Kidney capillary endothelial cell (primary cell): Measurements from ENCODE around the gene POR.
A peak's percentile ranks its signal among the peaks of the same experiment; 100 is the strongest.
"Not testable (repeated sequence)": the region's sequence is repeated elsewhere in the genome, so short reads cannot be mapped to it uniquely, and the experiment has no call there.

Experiments used
- DNase-seq: peaks from one replicate; pipeline ENCODE4 v3.0.0-alpha.2; 2018; ENCODE audit warnings: low spot score

The POR gene

DNA sequence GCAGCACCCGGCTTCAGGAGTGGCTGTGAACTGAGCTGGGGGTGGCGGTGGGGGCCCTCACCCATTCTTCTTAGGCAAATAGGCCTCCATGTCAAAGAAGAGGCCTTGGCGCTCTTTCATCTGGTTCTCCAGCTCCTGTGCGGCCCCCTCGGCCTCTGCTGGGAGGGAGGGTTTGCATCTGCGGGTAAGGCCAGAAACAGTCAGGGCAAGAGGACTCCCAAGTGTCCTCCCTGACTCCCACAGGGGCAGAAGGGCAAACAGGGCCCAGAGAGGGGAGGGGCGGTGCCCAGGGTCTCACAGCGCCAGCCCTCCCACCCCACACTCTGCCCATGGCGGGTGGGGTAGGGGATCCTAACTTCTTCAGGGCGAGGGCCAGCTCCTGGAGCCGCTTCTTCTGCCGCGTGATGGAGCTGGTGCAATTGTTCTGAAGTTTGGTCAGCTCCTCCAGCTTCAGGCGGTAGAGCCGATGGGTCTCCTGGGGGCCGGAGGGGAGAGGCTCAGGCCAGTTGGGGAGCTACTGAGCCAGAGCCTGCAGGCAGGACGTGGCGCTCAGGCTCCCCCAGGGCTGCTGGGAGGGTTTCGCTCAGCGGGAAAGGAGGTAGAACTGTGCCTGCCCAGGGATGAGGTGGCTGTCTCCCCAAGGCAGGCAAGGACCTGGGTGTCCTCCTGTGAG lies 77.3 kb downstream of the POR start:
- DNase-seq = no peak

DNA sequence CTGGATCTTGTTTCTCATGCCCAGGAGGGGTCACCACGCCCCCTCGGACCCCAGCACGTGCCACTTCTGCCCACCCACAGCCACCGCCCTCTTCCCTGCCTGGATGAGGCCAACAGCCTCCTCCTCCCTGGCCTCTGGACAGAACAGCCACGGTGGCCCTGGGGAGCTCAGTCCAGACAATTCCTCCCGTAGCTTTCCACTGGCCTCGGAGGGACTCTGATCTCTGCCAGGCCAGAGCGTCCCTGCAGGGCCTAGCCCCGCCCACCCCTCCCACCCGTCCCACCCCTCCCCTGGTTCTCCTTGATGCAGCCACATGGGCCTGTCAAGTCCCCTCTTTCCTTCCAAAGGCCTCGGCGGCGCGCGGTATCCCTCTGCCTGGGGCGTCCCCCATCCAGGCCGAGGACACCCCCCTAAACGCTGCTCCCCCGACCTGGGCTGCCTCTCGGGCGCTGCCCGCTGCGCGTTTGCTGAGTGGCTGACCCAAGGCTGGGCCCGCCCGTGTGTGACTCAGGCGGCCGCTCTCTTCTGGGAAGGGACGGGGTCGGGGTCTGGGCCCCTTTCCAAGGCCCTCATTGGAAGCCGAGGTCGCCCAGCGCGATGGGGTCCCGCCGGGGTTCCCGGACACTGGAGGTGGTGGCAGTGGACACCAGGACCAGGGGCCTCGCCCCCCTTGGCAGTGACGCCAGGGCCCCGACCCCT lies 78.9 kb downstream of the POR start:
- DNase-seq = peak; percentile 30

DNA sequence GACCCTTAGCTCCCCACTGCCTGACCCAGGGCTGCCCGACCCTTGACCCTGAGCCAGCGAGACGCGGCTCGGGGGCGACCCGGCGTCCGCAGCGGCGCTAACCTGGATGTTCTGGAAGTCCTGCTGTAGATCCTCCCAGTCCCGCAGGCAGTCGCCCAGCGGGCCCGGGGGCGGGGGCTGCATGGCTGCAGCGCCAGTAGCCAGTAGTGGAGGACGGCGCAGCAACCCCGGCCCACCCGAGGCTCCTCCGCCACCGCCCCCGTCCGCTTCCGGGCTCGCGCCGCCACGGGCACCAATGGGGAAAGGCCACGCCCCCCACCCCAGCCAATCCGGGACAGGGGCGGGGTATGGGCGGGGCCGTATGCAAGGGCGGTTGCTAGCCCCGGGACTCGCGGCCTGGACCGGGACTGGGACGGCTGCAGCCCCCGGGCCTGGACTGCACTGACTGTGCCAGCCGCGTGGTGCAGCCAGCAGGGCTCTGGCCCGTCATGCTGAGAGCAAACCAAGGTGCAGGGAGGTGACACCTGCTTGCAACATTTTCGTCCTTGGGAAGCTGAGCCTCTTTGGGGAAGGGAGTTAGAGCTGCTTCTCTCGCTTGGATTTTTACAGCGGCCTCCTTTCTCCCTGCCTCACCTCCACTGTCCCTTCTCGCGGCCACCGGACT lies 79.6 kb downstream of the POR start, which contains the start of gene TMEM120A:
TMEM120A (minus strand) TSS at position 208 of the 664 bp plus-strand sequence; CDS start at position 183, 25 bp downstream.
- DNase-seq = peak; percentile 82

DNA sequence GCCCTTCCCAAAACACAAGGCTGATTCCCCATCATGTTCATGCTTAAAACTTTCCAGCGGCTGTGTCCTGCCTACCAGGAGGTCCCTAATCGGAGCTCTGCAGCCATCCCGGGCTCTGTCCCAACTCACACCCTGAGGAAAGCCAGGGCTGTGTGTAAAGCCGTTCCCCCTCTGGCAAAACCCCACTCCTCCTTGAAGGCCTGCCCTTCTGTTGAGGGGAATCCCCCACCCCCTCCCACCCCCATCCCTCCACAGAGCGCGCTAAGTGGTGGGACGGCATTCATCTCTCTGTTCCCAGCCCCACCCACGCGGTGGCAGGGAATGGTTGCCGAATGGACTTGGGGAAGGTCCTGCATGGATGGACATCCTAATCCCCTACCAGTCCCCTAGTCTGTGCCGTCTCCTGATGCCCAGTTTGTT lies 80.1 kb downstream of the POR start:
- DNase-seq = no peak

DNA sequence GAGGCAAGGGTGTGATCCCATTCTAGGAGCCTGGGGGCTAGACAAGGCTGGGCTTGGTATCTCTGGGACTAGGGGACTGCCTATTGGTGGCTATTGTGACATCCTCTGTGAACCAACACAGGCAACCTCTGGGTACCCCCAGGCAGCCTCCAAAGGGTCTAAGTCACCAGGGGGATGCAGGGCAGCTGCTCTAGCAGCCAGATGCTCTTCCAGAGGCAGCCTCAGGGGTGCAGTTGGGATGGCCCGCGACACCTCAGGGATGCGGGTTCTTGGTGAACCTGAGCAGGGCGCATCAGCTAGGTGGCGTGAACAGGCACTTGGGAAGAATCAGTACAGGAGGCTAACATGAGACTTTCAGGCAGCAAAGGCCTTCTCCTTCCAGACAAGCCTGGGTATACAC lies 81.0 kb downstream of the POR start:
- no peak for DNase-seq

DNA sequence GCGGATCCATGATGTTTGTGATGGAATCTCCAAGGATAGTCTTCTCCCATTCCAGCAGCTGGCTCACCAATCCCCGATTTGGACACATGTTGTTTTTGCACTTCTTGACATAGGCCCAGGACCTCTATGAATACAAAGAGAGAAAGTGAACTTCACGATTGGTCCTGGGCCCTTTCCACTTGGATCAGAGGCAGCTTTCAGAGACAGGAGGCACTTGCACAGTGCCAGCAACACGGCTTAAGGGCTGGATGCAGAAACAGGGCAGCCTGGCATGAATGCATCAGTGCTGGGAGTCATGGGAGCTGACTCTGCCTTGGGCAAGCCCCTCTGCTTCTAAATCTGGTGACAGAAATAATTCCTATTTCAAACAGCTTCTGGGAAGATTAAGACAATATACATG lies 81.5 kb downstream of the POR start:
- no peak for DNase-seq

DNA sequence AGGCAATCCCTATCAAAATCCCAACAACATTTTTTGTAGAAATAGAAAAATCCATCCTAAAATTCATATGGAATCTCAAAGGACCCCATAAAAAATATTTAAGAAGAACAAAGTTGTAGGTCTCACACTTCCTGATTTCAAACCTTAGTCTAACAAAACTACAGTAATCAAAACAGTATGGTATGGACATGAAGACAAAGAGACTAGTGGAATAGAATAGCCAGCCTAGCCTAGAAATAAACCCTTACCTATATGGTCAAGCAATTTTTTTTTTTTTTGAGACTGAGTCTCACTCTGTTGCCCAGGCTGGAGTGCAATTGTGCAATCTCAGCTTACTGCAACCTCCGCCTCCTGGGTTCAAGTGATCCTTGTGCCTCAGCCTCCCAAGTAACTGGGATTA lies 83.1 kb downstream of the POR start:
- no peak for DNase-seq

DNA sequence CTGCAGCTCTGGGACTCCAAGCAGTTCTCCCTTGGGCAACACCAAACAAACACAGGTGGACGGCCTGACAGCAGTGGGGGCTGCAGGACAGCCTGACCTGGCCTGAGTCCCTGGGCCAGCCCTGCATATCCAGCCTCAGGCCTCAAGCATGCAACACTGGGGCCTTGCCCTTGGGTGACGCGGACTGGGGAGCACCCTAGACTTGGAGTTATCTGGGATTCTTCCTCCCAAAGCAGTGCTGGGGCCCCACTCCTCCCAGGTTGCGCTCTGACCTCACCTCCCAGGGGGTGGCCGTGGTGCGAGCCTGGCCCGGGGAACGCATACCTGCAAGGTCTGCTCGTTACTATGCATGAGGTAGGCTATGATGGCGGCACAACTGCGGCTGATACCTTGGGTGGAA lies 85.6 kb downstream of the POR start:
- DNase-seq = no peak

DNA sequence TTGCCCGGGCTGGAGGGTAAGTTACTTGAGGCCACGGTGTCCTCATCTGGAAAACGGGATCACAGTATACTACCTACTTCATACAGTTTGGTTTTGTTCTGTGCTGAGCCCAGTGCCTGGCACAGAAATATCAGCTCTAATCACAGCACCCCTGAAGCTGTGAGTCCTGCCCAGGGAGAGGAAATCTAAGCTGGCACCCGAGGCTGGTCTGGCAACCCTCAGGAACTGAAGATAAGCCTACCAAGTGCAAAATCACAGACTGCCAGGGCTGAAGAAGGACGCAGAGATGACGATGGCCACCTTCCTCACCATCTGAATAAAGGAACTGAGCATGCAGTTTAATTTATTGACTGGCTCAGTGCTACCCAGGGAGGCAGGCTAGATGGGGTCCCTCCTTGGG lies 87.2 kb downstream of the POR start:
- no peak for DNase-seq

DNA sequence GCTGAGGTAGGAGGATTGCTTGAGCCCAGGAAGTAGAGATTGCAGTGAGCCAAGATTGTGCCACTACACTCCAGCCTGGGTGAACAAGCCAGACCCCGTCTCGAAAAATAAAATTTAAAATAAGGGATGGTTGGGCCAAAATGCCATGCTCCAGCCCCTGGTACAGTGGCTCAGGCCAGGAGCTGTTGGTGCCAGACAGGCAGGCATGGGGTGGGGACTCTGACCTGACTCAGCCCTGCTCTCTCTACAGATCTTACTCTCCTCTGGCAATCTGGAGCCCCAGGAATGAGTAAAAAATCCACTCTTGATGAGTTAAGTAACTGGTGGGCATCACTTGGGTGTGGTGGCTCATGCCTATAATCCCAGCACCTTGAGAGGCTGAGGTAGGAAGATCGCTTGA lies 87.9 kb downstream of the POR start:
- DNase-seq = no peak

DNA sequence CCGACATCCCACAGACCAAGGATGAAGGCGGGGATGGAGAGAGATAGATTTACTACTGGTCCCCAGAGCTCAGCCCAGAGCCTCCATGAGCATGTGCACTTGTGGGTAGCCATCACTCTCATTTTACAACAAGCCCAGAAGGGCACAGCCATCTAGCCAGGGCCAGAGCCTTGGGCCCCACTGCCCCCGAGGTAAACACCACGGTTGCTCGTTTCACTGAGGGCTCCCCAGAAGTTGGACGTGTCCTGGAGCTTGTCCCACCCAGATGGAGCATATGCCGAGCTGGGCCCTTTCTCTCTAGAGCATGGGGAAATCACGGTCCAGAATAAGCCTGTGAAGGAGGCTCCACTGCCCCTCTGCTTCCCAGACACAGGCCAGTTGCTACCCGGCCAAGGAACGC lies 88.4 kb downstream of the POR start:
- DNase-seq = no peak

DNA sequence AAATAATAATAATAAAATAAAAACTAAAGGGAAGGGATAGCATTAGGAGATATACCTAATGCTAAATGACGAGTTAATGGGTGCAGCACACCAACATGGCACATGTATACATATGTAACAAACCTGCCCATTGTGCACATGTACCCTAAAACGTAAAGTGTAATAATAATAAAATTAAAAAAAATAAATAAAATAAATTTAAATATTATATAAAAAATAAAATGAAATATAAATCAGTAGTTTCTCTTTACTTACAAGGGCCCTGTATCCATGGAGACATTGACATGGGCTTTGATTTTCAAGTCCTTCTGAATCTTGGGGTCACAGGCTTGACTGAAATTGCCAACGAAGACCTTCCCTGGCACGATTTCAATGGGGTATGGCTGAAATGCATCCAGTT lies 90.0 kb downstream of the POR start:
- not testable (repeated sequence) for DNase-seq

DNA sequence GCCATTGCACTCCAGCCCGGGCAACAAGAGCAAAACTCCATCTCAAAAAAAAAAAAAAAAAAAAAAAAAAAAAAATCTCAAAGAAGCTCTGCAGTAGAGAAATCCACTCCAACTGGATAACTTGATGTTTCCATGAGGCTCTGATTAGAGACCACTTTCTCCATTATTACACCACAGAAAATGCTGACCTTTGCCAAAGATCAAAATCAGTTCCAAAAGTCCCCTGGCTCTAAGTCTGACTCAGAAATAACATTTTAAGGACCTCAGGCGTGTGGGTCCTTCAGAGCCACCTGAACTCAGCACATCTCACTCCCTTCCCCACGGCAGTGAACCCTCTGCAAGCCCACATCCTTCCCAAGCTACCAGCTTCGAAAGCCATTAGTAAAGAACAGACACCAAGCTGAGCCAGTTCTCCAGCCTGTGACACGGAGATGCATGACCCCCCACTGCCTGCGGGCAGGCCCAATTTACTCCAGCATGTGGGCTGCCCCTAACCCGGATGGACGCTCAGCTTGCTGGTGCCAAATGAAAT lies 93.3 kb downstream of the POR start:
- DNase-seq = no peak

DNA sequence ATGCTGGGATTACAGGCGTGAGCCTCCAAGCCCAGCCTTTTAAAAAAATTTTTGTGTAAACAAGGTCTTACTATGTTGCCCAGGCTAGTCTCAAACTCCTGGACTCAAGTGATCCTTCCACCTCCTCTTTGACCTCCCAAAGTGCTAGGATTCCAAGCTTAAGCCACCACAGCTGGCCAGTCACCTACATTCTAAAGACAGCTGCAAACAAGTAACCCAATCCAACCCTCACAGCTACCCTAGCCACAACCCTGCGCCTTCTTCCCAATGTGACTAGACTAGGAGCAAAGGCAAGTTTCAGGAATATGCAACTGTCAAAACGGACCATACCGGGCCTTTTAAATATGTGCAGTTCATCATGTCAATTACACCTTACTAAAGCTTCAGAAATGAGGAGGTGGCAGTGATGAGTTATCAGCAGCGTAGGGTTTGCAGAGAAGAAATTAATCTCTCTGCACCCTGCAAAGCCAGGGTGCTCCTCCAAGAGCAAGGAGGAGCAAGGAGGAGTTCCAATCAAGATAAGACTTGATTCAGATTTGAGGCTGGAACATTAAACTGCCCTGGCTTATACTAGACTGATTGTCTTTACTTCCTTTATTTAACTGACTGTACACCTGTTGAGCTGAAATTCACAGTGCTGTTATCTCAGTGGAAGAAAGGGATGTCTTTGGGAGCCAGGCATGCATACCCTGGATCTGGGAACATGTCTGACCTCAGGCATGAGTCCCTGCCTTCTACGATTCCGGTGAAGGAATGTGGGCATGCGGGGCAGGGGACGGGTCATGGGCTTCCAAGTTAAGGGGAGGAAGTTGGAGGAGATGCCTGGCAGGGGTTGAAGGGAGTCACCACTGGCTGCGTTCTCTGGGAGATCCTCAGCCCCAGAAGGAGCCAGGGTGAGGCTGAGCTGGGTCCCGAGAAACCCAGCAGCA lies 95.0 kb downstream of the POR start:
- DNase-seq = no peak

DNA sequence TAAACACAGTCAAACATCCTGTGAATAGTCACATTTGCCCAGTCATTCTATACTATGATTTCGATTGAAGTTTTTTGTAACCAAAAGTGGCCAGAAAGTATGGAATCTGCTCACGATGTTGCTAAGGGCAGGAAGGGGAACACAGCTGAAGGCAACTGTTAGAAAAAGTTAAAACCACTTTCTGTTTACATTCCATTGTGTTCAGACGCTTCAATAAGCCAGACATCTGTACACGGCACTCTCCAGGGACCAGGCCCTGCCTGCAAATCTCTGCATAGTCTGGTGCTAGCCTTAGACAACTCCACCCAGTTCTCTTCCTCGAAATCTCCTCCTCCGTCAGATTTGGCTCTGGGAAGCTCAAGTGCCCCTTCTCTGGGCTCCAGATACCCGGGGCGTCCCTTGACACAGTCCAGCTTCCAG lies 96.5 kb downstream of the POR start:
- no peak for DNase-seq

DNA sequence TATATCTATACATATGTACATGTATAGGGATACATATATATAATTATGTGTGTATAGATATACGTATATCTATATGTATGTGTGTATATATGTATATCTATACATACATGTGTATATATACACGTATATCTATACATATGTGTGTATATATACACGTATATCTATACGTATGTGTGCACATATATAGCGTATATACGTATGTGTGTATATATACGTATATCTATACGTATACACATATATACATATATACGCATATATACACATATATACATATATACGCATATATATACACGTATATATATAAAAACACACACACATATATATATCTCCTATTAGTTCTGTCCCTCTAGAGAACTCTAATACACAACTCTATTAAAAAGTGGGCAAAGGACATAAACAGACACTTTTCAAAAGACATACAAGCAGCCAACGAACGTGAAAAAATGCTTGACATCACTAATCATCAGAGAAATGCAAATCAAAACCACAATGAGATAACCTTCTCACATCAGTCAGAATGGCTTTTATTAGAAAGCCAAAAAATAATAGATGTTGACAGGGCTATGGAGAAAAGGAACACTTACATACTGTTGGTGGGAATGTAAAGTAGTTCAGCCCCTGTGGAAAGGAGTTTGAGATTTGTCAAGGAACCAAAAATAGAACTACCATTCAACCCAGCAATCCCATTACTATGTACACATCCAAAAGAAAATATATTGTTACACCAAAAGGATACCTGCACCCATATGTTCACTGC lies 101.4 kb downstream of the POR start:
- no peak for DNase-seq

DNA sequence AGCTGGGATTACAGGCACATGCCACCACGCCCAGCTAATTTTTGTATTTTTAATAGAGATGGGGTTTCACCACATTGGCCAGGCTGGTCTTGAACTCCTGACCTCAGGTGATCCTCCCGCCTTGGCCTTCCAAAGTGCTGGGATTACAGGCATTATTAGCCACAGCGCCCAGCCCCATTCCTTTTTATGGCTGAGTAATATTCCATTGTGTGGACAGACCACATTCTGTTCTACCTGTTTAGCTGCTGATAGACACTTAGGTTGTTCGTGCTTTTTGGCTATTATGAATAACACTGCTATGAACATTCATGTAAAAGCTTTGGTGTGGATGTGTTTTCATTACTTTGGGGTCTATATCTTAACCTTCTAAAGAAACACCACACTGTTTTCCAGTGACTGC lies 103.6 kb downstream of the POR start:
- DNase-seq = not testable (repeated sequence)

DNA sequence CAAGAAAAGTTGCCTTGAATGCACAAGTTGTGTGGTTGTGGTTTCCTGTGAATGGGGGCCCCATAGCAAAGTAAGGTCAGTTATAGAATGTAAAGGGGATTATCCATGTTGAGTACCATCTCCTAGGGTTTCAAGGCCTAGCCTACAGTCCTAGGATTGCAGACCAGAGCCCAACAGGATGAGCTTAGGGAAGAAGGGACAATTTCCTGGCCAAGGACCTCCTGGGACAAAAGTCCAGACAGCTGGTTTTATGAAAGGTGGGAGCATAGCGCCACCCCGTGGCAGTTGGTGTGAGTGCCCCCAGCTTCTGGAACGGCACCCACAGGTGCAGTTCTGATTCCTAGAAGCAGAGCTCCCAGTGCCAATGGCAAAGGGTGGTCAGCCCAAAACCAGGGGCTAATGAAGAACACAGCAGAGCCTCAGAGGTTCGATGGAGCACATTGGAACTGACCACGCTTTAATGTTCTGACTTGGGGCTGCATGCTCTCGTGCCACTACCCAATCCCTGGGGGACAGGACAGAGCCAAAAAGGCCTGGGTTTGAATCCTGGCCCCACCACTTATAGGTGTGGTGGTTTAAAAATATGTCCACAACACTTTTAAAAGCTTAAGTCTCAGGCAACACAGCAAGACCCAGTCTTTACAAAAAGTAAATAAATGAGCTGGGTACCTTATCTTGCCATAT lies 105.2 kb downstream of the POR start:
- DNase-seq = peak; percentile 43

DNA sequence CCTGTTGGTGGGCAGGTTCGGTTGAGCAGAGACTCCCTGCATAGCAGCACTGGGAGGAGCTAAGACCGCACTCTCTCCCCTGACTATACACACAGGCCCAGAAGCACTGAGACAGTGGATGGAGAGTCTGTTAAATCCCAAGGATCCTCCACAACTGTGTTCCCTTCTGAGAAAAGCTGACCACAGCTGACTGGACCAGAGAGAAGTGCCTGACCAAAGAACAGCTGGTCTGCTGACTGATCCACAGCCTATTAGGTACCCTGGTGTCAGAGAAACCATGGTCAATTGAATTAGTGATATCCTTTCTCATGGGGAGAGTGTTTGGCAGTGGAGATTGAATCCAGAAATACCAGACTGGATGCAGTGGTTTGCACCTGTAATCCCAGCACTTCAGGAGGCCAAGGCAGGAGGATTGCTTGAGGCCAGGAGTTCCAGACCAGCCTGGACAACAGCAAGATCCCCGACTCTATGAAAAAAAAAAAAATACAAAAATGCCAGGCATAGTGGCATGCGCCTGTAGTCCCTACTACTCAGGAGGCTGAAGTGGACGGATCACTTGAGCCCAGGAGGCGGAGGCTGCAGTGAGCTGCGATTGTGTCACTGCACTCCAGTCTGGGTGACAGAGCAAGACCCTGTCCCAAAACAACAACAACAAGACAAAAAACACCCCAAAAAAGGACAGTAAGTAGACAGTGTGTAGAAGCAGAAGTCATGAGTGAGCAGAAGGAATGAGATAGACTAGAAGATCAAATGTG lies 107.2 kb downstream of the POR start:
- DNase-seq = no peak

DNA sequence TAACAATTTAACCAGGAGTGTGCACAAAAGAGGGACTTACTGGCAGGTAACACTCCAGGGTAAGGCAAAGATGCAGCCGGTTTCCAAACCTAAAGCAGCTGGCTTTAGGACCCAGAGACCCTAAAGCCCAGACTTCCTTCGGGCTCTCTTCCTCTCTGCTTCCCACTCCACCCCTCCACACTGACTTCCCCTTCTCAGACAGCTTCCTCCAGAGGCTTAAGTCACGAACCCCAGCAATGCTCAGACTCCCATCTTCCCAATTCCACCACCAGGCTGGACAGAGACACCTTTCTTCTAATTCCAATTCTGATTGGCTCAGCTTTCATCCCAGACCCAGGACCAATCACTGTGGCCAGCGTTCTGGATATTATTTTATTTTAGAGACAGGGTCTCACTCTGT lies 108.0 kb downstream of the POR start:
- no peak for DNase-seq
